Measurements from ENCODE around the gene DNM3.

The DNM3 gene

GRCh38 chr1:171819946-171820345, 21.4 kb upstream of the DNM3 start:
- no peak for DNase-seq

DNA sequence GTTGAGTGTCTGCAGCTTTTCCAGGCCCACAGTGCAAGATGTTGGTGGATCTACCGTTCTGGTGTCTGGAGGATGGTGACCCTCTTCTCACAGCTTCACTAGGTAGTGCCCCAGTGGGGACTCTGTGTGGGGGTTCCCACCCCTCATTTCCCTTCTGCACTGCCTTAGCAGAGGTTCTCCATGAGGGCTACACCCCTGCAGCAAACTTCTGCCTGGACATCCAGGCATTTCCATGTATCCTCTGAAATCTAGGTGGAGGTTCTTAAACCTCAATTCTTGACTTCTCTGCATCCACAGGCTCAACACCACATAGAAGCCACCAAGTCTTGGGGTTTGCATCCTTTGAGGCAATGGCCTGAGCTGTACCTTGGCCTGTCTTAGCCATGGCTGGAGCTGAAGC, 14.3 kb upstream of the DNM3 start:
- DNase-seq: no peak

GRCh38 chr1:171828794-171829193, 12.5 kb upstream of the DNM3 start:
- no peak for DNase-seq

- no peak for DNase-seq
Observed at GRCh38 chr1:171833091-171833825, 8.0 kb upstream of the DNM3 start.

- DNase-seq: no peak
Observed at GRCh38 chr1:171834821-171835220, 6.5 kb upstream of the DNM3 start.

DNA sequence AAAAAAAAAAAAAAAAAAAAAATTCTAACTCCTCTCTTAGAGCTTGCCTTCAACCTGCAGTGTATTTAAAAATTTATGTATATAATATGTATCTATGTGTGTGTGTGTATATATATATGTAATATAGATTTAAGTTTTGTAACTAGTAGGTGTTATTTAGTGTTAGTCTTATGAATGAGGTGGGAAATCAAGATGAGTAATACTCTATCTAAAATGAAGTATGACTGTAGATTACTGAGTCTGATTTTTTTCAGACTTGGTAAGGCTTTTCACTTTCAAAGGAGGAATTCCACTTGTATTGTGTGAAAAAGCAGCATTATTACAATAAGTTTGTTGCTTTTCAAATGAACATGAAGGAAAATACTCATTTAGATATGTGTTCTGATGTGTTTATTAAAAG, 5.4 kb upstream of the DNM3 start:
- no peak for DNase-seq

- no peak for DNase-seq
Observed at GRCh38 chr1:171841931-171842761, 848 bp downstream of the DNM3 start.

- DNase-seq: no peak
Observed at GRCh38 chr1:171844381-171844780, 3.1 kb downstream of the DNM3 start.

DNA sequence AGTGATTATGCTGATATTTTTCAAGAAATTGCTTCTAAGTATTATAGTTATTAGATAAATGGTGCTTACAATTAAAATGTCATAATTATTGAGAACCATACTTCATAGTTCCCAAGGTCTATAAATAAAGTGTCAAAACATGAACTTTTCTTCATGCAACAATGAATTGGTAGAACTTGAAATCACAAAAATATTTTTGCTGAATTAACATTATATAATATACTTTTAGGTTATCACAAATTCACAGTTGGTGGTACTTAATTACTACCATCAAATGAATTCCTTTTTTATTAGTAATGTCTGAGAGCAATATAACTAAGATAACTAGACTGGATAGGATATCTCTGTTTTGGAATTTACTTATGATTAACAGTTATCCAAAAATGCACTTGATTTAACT, 4.7 kb downstream of the DNM3 start:
- DNase-seq: no peak

- no peak for DNase-seq
Observed at GRCh38 chr1:171849245-171849898, 8.1 kb downstream of the DNM3 start.

GRCh38 chr1:171850651-171851350, 9.5 kb downstream of the DNM3 start:
- DNase-seq: no peak

DNA sequence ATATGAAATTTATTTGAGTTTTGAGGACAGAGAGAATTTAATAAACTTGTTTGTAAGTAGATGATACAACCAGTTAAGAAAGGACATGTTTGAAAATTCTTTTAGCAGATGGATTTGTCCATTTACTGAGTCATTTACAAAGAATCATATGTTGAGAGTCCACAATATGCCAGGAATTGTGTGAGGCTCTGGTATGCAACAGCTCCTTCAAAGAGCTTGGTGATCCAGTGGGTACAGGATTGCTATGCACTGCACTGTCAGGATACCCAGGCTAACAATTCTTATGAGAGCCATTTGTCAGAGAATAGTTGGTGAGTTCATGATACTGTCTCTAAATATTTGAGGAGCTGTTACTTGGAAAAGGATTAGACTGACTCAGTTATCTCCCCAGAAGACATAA, 11.0 kb downstream of the DNM3 start:
- no peak for DNase-seq

DNA sequence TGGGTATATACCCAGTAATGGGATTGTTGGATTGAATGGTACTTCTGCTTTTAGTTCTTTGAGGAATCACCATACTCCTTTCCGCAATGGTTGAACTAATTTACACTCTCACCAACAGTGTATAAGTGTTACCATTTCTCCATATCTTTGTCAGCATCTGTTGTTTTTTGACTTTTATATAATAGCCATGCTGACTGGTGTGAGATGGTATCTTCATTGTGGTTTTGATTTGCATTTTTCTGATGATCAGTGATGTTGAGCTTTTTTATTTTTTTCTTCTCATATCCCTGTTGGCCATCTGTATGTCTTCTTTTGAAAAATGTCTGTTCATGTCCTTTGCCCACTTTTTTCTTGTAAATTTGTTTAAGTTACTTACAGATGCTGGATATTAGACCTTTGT, 14.1 kb downstream of the DNM3 start:
- no peak for DNase-seq

DNA sequence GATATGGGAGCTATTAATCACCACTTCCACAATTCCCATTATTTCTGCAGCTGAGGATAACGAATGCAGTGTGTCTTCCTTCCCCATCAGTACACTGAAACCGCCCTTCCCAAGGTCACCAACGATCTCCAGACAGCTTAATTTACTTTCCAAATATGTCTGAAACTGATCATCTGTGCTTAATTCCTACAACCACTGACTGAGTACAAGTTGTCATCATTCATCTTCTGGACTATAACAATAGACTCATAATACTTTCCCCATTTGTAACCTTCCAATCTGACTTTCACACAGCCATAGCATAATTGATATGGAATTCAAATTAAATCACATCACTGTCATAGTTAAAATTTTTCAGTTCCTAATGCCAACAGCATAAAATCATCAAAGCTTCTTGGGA, 17.4 kb downstream of the DNM3 start:
- DNase-seq: no peak

DNA sequence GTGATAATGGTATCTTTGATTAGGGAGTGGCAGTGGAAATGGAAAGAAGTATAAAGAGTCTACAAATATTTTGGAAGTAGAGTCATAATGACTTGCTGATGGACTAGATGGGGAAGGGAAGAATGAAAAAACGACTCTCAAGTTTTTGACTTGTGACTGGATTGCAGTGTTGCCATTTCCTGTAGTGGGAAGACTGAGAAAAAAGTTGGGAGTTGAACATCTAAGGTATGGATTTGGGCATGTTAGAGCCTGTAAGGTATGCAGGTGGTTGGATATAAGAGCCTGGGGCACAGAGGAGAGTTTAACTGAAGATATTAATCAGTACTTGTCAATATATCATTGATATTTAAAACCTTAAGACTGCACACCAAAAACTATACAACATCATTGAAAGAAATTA, 19.4 kb downstream of the DNM3 start:
- DNase-seq: no peak

GRCh38 chr1:171863531-171863930, 22.2 kb downstream of the DNM3 start:
- no peak for DNase-seq

- DNase-seq: no peak
Observed at GRCh38 chr1:171864308-171864707, 23.0 kb downstream of the DNM3 start.

DNA sequence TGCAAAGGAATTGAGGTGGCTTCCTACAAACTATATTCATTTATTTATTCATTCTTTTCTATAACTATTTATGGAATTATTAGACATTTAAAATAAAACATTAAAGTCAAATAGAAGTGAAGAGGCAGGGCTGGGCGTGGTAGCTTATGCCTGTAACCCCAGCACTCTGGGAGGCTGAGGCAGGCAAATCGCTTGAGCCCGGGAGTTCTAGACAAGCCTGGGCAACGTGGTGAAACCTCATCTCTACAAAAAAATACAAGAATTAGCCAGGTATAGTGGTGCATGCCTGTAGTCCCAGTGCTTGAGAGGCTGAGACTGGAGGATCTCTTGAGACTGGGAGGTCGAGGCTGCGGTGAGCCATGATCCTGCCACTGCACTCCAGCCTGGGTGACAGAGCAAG, 23.8 kb downstream of the DNM3 start:
- no peak for DNase-seq

GRCh38 chr1:171867236-171867635, 25.9 kb downstream of the DNM3 start:
- DNase-seq: no peak

GRCh38 chr1:171868217-171868803, 27.0 kb downstream of the DNM3 start:
- no peak for DNase-seq

DNA sequence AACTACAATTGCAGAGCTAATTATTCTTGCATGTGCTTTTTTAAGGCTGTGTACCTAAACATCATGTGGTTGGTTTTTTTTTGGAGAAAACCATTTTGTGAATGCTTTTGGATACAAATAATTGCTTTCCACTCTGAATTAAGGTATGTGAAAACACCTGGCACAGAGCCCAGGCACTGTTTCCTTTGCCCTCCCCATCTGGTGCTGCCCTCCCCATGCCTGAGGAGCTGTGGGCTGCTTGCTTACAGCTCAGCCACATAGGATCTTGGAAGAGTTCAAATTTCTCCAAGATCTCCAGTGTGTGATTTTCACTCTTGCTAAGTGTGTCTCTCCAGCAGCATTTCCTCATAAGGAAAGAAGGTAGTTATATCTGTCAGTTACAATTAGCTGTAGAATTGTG, 27.8 kb downstream of the DNM3 start:
- no peak for DNase-seq

DNA sequence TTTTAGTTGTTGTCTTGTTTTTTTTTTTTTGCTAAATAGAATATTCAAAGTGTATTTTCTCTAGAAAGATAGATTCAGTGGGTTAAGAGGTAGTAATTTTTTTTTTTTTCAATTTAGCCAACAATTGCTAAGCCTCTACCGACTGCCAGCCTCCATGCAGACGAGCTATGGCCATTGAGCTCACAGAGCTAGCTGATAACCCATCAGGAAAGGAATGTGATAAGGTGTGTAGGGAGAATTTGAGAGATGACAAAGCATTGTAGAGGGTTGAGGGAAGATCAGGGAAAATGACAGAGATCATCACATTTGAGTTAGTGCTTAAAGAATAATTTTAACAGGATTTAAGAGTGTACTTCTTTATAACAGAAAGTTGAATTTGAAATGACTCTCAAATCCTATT, 30.6 kb downstream of the DNM3 start:
- no peak for DNase-seq

GRCh38 chr1:171872430-171872829, 31.1 kb downstream of the DNM3 start:
- DNase-seq: no peak
